K562 (cell line): ENCODE data around the gene TRAF5. TPM values are rescaled to one million over a fixed set of nuclear protein-coding genes. Genes with fewer than 3 reads are reported as not detected.

Source experiments
- AFF4 ChIP-seq: sonication (generic); formaldehyde crosslinking; IDR thresholded peaks from 2 replicates; pipeline ENCODE4 v1.8.0; 2023; ENCODE audit warnings: mild to moderate bottlenecking, missing genetic modification reagents
- ATF1 ChIP-seq, 2 experiments: fragments of 450-650 bp in 1 of 2; IDR thresholded peaks; 2 replicates each; pipeline ENCODE4 v1.6.1; 2016; ENCODE audit warnings: missing compliant biosample characterization in 1 of 2, missing genetic modification characterization in 1 of 2
- BCL6 ChIP-seq: fragments of 250-450 bp; sonication (Bioruptor Pico); IDR thresholded peaks from 2 replicates; pipeline ENCODE4 v1.4.0; 2020
- BRD9 ChIP-seq: fragments of 450-650 bp; IDR thresholded peaks from 2 replicates; pipeline ENCODE4 v1.6.1; 2018; ENCODE audit warnings: low read depth; ENCODE audit not compliant: partially characterized antibody
- CBFA2T3 ChIP-seq: fragments of 450-650 bp; IDR thresholded peaks from 2 replicates; pipeline ENCODE4 v1.6.1; 2017
- CREB1 ChIP-seq, 2 experiments: sonication (generic) in 1 of 2; formaldehyde crosslinking in 1 of 2; IDR thresholded peaks; 2 replicates each; pipeline versions ENCODE4 v1.6.1 to v1.8.0; 2012 to 2022; ENCODE audit warnings: inconsistent platforms in 1 of 2, mild to moderate bottlenecking in 1 of 2, missing genetic modification reagents in 1 of 2, moderate library complexity in 1 of 2
- CREM ChIP-seq: IDR thresholded peaks from 2 replicates; pipeline ENCODE4 v1.6.1; 2014; ENCODE audit warnings: antibody characterized with exemption, low read depth
- ELF1 ChIP-seq: fragments of 200-800 bp; sonication (Bioruptor generic); IDR thresholded peaks from 2 replicates; pipeline ENCODE4 v1.6.1; 2016; ENCODE audit warnings: missing genetic modification characterization, missing compliant biosample characterization
- ETV1 ChIP-seq: fragments of 450-650 bp; conservative IDR thresholded peaks from 2 replicates; pipeline ENCODE4 v1.6.1; 2016; ENCODE audit warnings: missing genetic modification characterization, control low read depth, low read depth, missing compliant biosample characterization
- HDAC1 ChIP-seq, 2 experiments: fragments of 450-650 bp; IDR thresholded peaks; 2 replicates each; pipeline ENCODE4 v1.6.1; 2016 to 2017; ENCODE audit warnings: inconsistent platforms in 1 of 2, mild to moderate bottlenecking in 1 of 2, moderate library complexity in 1 of 2
- MCM5 ChIP-seq: fragments of 450-650 bp; IDR thresholded peaks from 2 replicates; pipeline ENCODE4 v1.6.1; 2016; ENCODE audit warnings: low read depth
- NKRF ChIP-seq: fragments of 450-650 bp; IDR thresholded peaks from 2 replicates; pipeline ENCODE4 v1.6.1; 2016; ENCODE audit warnings: borderline replicate concordance
- OTX1 ChIP-seq: fragments of 450-650 bp; formaldehyde crosslinking; IDR thresholded peaks from 2 replicates; pipeline ENCODE4 v1.4.0; 2022; ENCODE audit warnings: mild to moderate bottlenecking
- POLR2H ChIP-seq: IDR thresholded peaks from 2 replicates; pipeline ENCODE4 v1.6.1; 2016; ENCODE audit warnings: missing genetic modification characterization, low read depth, mild to moderate bottlenecking, control low read depth, missing compliant biosample characterization, moderate library complexity
- SIN3A ChIP-seq, 2 experiments: fragments of 150-350 bp in 1 of 2; IDR thresholded peaks; 2 replicates each; pipeline ENCODE4 v1.6.1; 2011 to 2016; ENCODE audit warnings: borderline replicate concordance in 2 of 2, low read depth in 2 of 2, low read length in 2 of 2, mild to moderate bottlenecking in 2 of 2, moderate library complexity in 2 of 2; ENCODE audit not compliant: control insufficient read depth in 1 of 2
- TAF7 ChIP-seq: fragments of 450-650 bp; IDR thresholded peaks from 2 replicates; pipeline ENCODE4 v1.6.1; 2016; ENCODE audit warnings: missing genetic modification characterization, missing compliant biosample characterization
- ZFP91 ChIP-seq: sonication (generic); formaldehyde crosslinking; IDR thresholded peaks from 2 replicates; pipeline ENCODE4 v1.8.0; 2022; ENCODE audit warnings: mild to moderate bottlenecking, missing genetic modification reagents
- ZNF23 ChIP-seq: fragments of 250-450 bp; sonication (Bioruptor Pico); IDR thresholded peaks from 2 replicates; pipeline ENCODE4 v1.4.0; 2020; ENCODE audit warnings: mild to moderate bottlenecking
- ZNF232 ChIP-seq: sonication (generic); formaldehyde crosslinking; IDR thresholded peaks from 2 replicates; pipeline ENCODE4 v1.8.0; 2022; ENCODE audit warnings: mild to moderate bottlenecking, missing genetic modification reagents
- ZNF449 ChIP-seq: fragments of 250-450 bp; sonication (Bioruptor Pico); IDR thresholded peaks from 2 replicates; pipeline ENCODE4 v1.8.0; 2022; ENCODE audit warnings: moderate library complexity, mild to moderate bottlenecking, inconsistent platforms
- ZNF583 ChIP-seq: fragments of 250-450 bp; sonication (Bioruptor Pico); IDR thresholded peaks from 2 replicates; pipeline ENCODE4 v1.4.0; 2020
- ZNF77 ChIP-seq: fragments of 250-450 bp; sonication (Bioruptor Pico); IDR thresholded peaks from 2 replicates; pipeline ENCODE4 v1.5.0; 2020
- polyA plus RNA-seq, 8 experiments: library from polyadenylated mRNA; depleted of rRNA in 4 of 8; stranded (reverse) in 5 of 8; unstranded in 3 of 8; fragments of >200 nt; fragmentation: Nextera tagmentation in 2 of 8; fragmentation: Illumina TruSeq in 1 of 8; extraction: Ambion mirVana in 2 of 8; extraction: Trizol in 1 of 8; gene quantifications; 2 replicates each; pipeline versions ENCODE4 v1.2.1 to v1.2.3, GENCODE V29; 2011 to 2014; ENCODE audit warnings: inconsistent platforms in 1 of 8, missing spikeins in 1 of 8
- total RNA-seq, 7 experiments: library from RNA; depleted of rRNA in 6 of 7; stranded (reverse); fragments of >200 nt in 6 of 7; fragmentation: Illumina TruSeq in 2 of 7; extraction: Trizol in 2 of 7; gene quantifications; 2 replicates each; pipeline versions ENCODE4 v1.2.1 to v1.2.3, GENCODE V29; 2011 to 2021; ENCODE audit warnings: low replicate concordance in 1 of 7

The TRAF5 gene
- total and polyA plus RNA-seq, 9 of the 15 experiments (the other 6 are each of a cell fraction or from before 2014, with no cell fraction given), result 2.0 to 9.3 (median 5.3) TPM

- TF ChIP-seq ZNF232 (CRISPR knock-in tag) (no peak), BCL6 (CRISPR knock-in tag) (no peak), CREM (no peak), ETV1 (no peak), OTX1 (no peak), ELF1 (tag) (no peak), CREB1 (IDR thresholded peaks at IDR 0.05) (no peak), CREB1 (CRISPR knock-in tag; IDR thresholded peaks at IDR 0.05) (no peak), NKRF (no peak), SIN3A (IDR thresholded peaks at IDR 0.05; ENCODE audit: borderline replicate concordance in 2 of 2, control insufficient read depth in 1 of 2, low read depth in 2 of 2, low read length in 2 of 2) (no peak), ZNF449 (no peak), CBFA2T3 (peak; percentile 53; the same call in 1 of the 2 replicates), ATF1 (CRISPR knock-in tag; IDR thresholded peaks at IDR 0.05) (no peak), ATF1 (tag; IDR thresholded peaks at IDR 0.05) (no peak), ZFP91 (CRISPR knock-in tag) (no peak), MCM5 (no peak), AFF4 (CRISPR knock-in tag) (no peak), TAF7 (tag) (no peak), HDAC1 (IDR thresholded peaks at IDR 0.05) (peak in 1 of 2 experiments; percentile 19; a peak in 1 of 4 replicates), BRD9 (no peak), POLR2H (tag) (no peak), ZNF77 (no peak), ZNF583 (CRISPR knock-in tag) (peak; percentile 31; the same call in 1 of the 2 replicates), ZNF23 (CRISPR knock-in tag) (no peak)
These were observed 85.0 kb downstream of the TRAF5 start (continued) for GRCh38 chr1:211411639-211412038.
